ENCODE measurements around the gene ATP11A.

Gene ATP11A

GRCh38 chr13:112689303-112690245 lies at the start of gene ATP11A:
ATP11A (plus strand) TSS chr13:112690038; CDS start chr13:112690417, 379 bp downstream.
- DNase-seq (ENCODE audit: low read depth in 2 of 2): peak; percentile 41 to 57

GRCh38 chr13:112641456-112642089 lies 48.3 kb upstream of the ATP11A start:
- no peak for DNase-seq (ENCODE audit: low read depth in 2 of 2)

GRCh38 chr13:112642090-112642460 lies 47.8 kb upstream of the ATP11A start:
- DNase-seq (ENCODE audit: low read depth in 2 of 2): no peak

- no peak for DNase-seq (ENCODE audit: low read depth in 2 of 2)
Measured at GRCh38 chr13:112643759-112644459, 45.9 kb upstream of the ATP11A start.

- DNase-seq (ENCODE audit: low read depth in 2 of 2): no peak
Measured at GRCh38 chr13:112645327-112645914, 44.4 kb upstream of the ATP11A start.

GRCh38 chr13:112647256-112647655 lies 42.6 kb upstream of the ATP11A start:
- no peak for DNase-seq (ENCODE audit: low read depth in 2 of 2)

DNA sequence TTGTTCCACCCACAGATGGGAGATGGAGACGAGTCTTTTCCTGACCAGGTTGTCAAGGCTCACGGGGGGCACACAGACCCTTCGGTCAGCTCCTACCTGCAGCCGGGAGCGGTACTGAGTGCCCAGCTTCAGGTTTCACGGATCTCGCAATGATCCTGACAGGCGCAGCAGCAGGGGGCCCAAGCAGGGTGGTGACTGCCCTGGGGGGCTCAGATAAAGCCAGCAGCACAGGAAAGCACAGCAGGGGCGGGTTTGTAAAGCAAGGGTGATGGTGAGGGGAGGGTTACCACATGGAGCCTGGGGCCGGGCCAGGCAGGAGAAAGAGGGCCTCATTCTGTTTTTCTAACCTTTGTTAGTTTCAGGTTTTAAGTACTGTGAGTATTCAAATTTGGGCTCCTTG lies 41.7 kb upstream of the ATP11A start:
- no peak for DNase-seq (ENCODE audit: low read depth in 2 of 2)

- no peak for DNase-seq (ENCODE audit: low read depth in 2 of 2)
Measured at GRCh38 chr13:112648966-112649690, 40.7 kb upstream of the ATP11A start.

- no peak for DNase-seq (ENCODE audit: low read depth in 2 of 2)
Measured at GRCh38 chr13:112651311-112651710, 38.5 kb upstream of the ATP11A start.

DNA sequence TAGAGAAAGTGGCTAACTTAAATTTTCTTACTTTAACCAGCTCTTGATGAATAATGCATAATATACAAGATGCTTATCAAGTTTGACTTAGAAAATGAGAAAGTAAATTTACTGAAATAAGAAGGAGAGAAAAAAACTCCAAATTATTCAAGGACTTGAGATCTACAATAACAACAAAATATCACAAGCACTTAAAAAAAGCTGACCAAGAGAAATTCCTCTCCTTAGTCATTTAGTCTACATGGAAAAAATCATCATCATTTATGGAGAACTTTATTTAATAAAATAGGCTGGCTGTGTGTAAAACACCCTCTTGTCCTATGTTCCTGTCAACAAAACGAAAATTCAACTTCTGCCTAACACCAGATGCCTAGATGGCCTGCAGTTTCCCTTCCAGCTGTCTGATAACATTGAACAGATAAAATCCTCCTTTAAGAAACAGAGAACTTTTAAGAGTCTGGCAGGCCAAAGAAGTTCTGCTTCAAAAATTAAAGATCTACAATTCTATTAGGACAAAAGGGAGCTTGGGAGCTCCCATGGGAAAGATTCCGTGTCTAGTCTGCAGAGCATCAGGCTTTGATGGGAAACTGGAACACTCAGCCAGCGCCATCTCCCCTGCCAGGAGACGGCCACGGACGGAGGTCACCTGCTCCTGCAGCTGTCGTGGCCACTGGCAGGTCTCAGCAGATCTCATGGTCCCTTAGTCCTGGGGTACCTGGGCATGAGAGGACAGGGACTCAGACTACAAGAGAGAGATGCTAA lies 37.9 kb upstream of the ATP11A start:
- DNase-seq (ENCODE audit: low read depth in 2 of 2): no peak

GRCh38 chr13:112652512-112653070 lies 37.2 kb upstream of the ATP11A start:
- no peak for DNase-seq (ENCODE audit: low read depth in 2 of 2)

DNA sequence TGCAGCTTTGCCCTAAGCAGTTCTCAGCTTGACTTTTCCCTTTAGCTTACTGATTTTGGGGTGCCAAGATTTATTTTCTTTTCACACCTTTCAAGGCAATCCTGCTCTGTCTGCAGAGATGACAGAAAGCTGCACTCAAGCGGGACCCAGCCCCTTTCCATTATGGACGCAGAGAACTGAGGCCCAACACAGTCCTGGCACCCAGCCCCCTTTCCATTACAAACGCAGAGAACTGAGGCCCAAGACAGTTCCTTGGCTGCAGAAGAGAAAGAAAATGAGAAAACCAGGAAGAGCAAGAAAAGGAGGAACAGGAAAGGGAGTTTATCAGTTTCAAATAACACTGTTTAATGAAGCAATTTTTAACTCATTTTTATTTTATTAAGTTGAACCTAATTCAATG lies 36.8 kb upstream of the ATP11A start:
- DNase-seq (ENCODE audit: low read depth in 2 of 2): no peak

GRCh38 chr13:112655913-112656312 lies 33.9 kb upstream of the ATP11A start:
- no peak for DNase-seq (ENCODE audit: low read depth in 2 of 2)

- no peak for DNase-seq (ENCODE audit: low read depth in 2 of 2)
Measured at GRCh38 chr13:112657850-112658445, 31.9 kb upstream of the ATP11A start.

- DNase-seq (ENCODE audit: low read depth in 2 of 2): no peak
Measured at GRCh38 chr13:112658808-112659207, 31.0 kb upstream of the ATP11A start.

- no peak for DNase-seq (ENCODE audit: low read depth in 2 of 2)
Measured at GRCh38 chr13:112661291-112661690, 28.5 kb upstream of the ATP11A start.

DNA sequence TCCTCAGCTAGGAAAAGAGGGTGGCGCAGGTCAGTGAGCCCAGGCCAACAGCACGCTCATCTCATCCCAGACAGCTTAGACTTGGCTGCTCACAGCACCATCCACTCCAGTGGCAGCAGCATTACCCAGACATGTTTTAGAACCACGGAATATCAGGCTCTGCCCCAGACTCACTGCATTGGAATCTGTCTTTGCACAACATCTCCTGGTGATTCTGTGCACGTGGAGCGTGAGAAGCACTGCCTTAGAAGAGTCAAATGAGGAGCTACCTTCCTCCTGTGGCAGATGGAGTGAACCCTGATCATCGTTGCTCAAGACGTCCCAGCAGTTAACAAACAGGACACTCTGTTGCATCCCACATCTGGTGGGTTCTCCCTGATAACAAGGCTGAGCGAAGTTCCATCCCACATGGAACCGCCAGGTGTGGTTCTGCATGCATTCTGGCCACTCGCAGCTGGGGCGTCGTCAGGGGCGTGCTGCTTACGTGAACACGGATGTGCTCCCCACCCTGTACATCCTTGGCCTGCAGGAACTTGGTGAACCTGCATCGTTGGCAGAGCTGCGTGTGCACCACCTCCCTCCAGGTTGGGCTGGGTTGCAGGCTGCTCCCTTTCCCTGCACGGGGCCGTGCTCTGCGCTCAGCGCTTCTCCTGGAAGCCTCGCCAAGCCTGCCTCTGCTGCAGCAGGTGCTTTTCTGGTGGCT lies 25.2 kb upstream of the ATP11A start:
- DNase-seq (ENCODE audit: low read depth in 2 of 2): no peak

GRCh38 chr13:112668924-112669323 lies 20.9 kb upstream of the ATP11A start:
- no peak for DNase-seq (ENCODE audit: low read depth in 2 of 2)

- no peak for DNase-seq (ENCODE audit: low read depth in 2 of 2)
Measured at GRCh38 chr13:112669881-112670499, 19.8 kb upstream of the ATP11A start.

All from stimulated activated CD8-positive, alpha-beta memory T cell treated with anti-CD3 and anti-CD28 coated beads, Interleukin-2, amount 100 ng/mL, for 1 hour (primary cell).